GM12874 (cell line): Measurements from ENCODE around the gene PCLAF.

Experiments used
- CTCF ChIP-seq: IDR thresholded peaks from 2 replicates; pipeline ENCODE4 v1.5.1; 2011; ENCODE audit warnings: low read depth, mild to moderate bottlenecking, control low read depth, low read length, moderate library complexity; ENCODE audit not compliant: insufficient read depth

The PCLAF gene

GRCh38 chr15:64343222-64343621 lies 38.0 kb downstream of the PCLAF start:
- no peak for TF ChIP-seq CTCF

- no peak for TF ChIP-seq CTCF
These were observed 39.3 kb downstream of the PCLAF start for GRCh38 chr15:64341961-64342360.

- TF ChIP-seq CTCF = no peak
These were observed 40.9 kb downstream of the PCLAF start for GRCh38 chr15:64340355-64340754.

GRCh38 chr15:64337761-64338160 lies 43.5 kb downstream of the PCLAF start:
- TF ChIP-seq CTCF = no peak

GRCh38 chr15:64333986-64334929 lies 47.0 kb downstream of the PCLAF start:
- no peak for TF ChIP-seq CTCF

GRCh38 chr15:64333516-64333915 lies 47.7 kb downstream of the PCLAF start:
- no peak for TF ChIP-seq CTCF

GRCh38 chr15:64324165-64324877 lies 56.9 kb downstream of the PCLAF start:
- TF ChIP-seq CTCF = no peak
